Panc1 (cell line): ENCODE results near the gene PDK2. TPM values are rescaled to one million over a fixed set of nuclear protein-coding genes. Genes with fewer than 3 reads are reported as not detected.
A peak's percentile ranks its signal among the peaks of the same experiment; 100 is the strongest.

Source experiments
- ATAC-seq: fragments of 200-7000 bp; cut with Tn5 transposase; 2 replicates; pipeline ENCODE4 v1.9.1; 2020; ENCODE audit warnings: mild to moderate bottlenecking, moderate library complexity
- BruUV-seq: library from RNA; stranded (reverse); fragments of 400-500 nt; replicated peaks from 2 replicates; lab custom pipeline; 2021; lab: Mats Ljungman, UMichigan
- CTCF ChIA-PET: fragments of 300-600 bp; sonication (Branson Sonifier 250); formaldehyde crosslinking; loops from one replicate; lab custom pipeline; 2022; ENCODE audit warnings: antibody characterized with exemption; lab: Charles Lee
- POLR2A ChIA-PET: fragments of 300-600 bp; sonication (Branson Sonifier 250); formaldehyde crosslinking; loops from one replicate; lab custom pipeline; 2022; ENCODE audit warnings: antibody characterized with exemption; lab: Charles Lee
- DNase-seq: peaks from one replicate; pipeline ENCODE4 v3.0.0-alpha.2; 2010; ENCODE audit warnings: low read depth, low spot score
- H3K27ac ChIP-seq: 2 replicates; pipeline ENCODE4 v1.5.1; 2011; ENCODE audit warnings: mild to moderate bottlenecking, low read length, inconsistent platforms
- H3K27me3 ChIP-seq: fragments of 200-500 bp; sonication (Bioruptor generic); 2 replicates; pipeline ENCODE4 v1.6.0; 2014; ENCODE audit warnings: low read length, inconsistent platforms; ENCODE audit not compliant: control insufficient read depth, insufficient read depth
- H3K36me3 ChIP-seq: fragments of 200-500 bp; sonication (Bioruptor generic); 2 replicates; pipeline ENCODE4 v1.5.1; 2014; ENCODE audit warnings: inconsistent platforms, mild to moderate bottlenecking, low read length, moderate library complexity; ENCODE audit not compliant: control insufficient read depth, insufficient read depth
- H3K4me1 ChIP-seq: 2 replicates; pipeline ENCODE4 v1.5.1; 2011; ENCODE audit warnings: inconsistent platforms, mild to moderate bottlenecking, low read length, moderate library complexity; ENCODE audit not compliant: control insufficient read depth, insufficient read depth
- H3K4me3 ChIP-seq, 2 experiments: 2 replicates each; pipeline ENCODE4 v1.5.1; 2011 to 2012; ENCODE audit warnings: low read depth in 2 of 2, low read length in 2 of 2, mild to moderate bottlenecking in 2 of 2, inconsistent platforms in 1 of 2, moderate library complexity in 1 of 2
- H3K9me3 ChIP-seq: fragments of 200-500 bp; sonication (Bioruptor generic); 2 replicates; pipeline ENCODE4 v1.5.1; 2014; ENCODE audit warnings: low read depth, mild to moderate bottlenecking, inconsistent platforms, low read length, moderate library complexity; ENCODE audit not compliant: control insufficient read depth, insufficient read depth
- CTCF ChIP-seq: fragments of 450-650 bp; IDR thresholded peaks from 2 replicates; pipeline ENCODE4 v1.5.1; 2017; ENCODE audit warnings: mild to moderate bottlenecking
- POLR2AphosphoS5 ChIP-seq: IDR thresholded peaks from 2 replicates; pipeline ENCODE4 v1.6.1; 2012; ENCODE audit warnings: mild to moderate bottlenecking, low read depth, low read length, moderate library complexity
- REST ChIP-seq, 2 experiments: IDR thresholded peaks; 2 replicates each; pipeline ENCODE4 v1.6.1; 2011 to 2012; ENCODE audit warnings: low read depth in 2 of 2, control low read depth in 1 of 2, low read length in 1 of 2, mild to moderate bottlenecking in 1 of 2, moderate library complexity in 1 of 2; ENCODE audit not compliant: insufficient read depth in 1 of 2
- SIN3A ChIP-seq: IDR thresholded peaks from 2 replicates; pipeline ENCODE4 v1.6.1; 2012; ENCODE audit warnings: low read depth, mild to moderate bottlenecking, low read length, moderate library complexity, borderline replicate concordance; ENCODE audit not compliant: insufficient read depth
- TCF7L2 ChIP-seq: IDR thresholded peaks from 2 replicates; pipeline ENCODE4 v1.6.1; 2011; ENCODE audit warnings: mild to moderate bottlenecking, low read depth, low read length, inconsistent platforms
- in situ Hi-C: cut with HindIII; loops from 2 replicates; pipeline ENCODE4 v1.10.0; 2016; ENCODE audit warnings: low sequenced_read_pairs, low pct_unique_long_range_greater_than_20kb
- intact Hi-C: fragments of 100-400 bp; cut with micrococcal nuclease; formaldehyde crosslinking; loops from one replicate; pipeline ENCODE4 v1.10.0; 2022; ENCODE audit not compliant: unreplicated experiment
- total RNA-seq: library from RNA; stranded (reverse); gene quantifications from one replicate; pipeline ENCODE4 v1.2.1, GENCODE V29; 2021; ENCODE audit not compliant: unreplicated experiment

The PDK2 gene
- total RNA-seq, 1 experiment from 2014 or later, result 46.0 TPM

- Histone ChIP-seq H3K4me1 (peaks cover 43% of the 10 kb centered on the region), H3K36me3 (peaks cover 15% of the 10 kb centered on the region; the same call in 1 of the 2 replicates), H3K4me3 (no peak overlapping the region), H3K27ac (peak overlapping the region; percentile 100), H3K9me3 (no peaks in the 10 kb centered on the region), H3K27me3 (no peaks in the 10 kb centered on the region)
- CTCF ChIA-PET, result no interaction called here
- POLR2A ChIA-PET, result interaction anchor here (0.5 kb wide), 1 partner anchor 342 kb away, joined by 4 read pairs; no protein-coding TSS in a partner anchor
- intact Hi-C loops, result no loop called here
- no peak for ATAC-seq
- no peak for DNase-seq
- in situ Hi-C loops, result no loop called here
- TF ChIP-seq REST (IDR thresholded peaks at IDR 0.05; ENCODE audit: insufficient read depth in 1 of 2, low read depth in 2 of 2, low read length in 1 of 2) (no peak), CTCF (no peak), POLR2AphosphoS5 (no peak), SIN3A (no peak), TCF7L2 (no peak)
- no TSS peak for BruUV-seq
These were observed 58.8 kb downstream of the PDK2 start for GRCh38 chr17:50153650-50154575.

GRCh38 chr17:50154604-50155003 lies 59.5 kb downstream of the PDK2 start:
- in situ Hi-C loops, result no loop called here
- TF ChIP-seq TCF7L2 (no peak), SIN3A (no peak), POLR2AphosphoS5 (no peak), REST (IDR thresholded peaks at IDR 0.05; ENCODE audit: insufficient read depth in 1 of 2, low read depth in 2 of 2, low read length in 1 of 2) (no peak), CTCF (no peak)
- ChIA-PET CTCF (interaction anchor here (0.7 kb wide), 1 partner anchor 60 kb away, joined by 4 read pairs; no protein-coding TSS in a partner anchor), POLR2A (no interaction called here)
- H3K36me3 ChIP-seq, result peaks cover 10% of the 10 kb centered on the region; the same call in 1 of the 2 replicates
- DNase-seq (no peak), ATAC-seq (no peak)
- no peaks in the 10 kb centered on the region for H3K9me3 ChIP-seq
- peak overlapping the region; percentile 100 for H3K27ac ChIP-seq
- no peak overlapping the region for H3K4me3 ChIP-seq
- peaks cover 43% of the 10 kb centered on the region for H3K4me1 ChIP-seq
- intact Hi-C loops, result no loop called here
- BruUV-seq, result no TSS peak
- H3K27me3 ChIP-seq, result no peaks in the 10 kb centered on the region
